ENCODE data around the gene NEBL. TPM values are rescaled to one million over a fixed set of nuclear protein-coding genes. Genes with fewer than 3 reads are reported as not detected.

The NEBL gene
- total RNA-seq, 1 donor from 2014 or later = not detected

DNA sequence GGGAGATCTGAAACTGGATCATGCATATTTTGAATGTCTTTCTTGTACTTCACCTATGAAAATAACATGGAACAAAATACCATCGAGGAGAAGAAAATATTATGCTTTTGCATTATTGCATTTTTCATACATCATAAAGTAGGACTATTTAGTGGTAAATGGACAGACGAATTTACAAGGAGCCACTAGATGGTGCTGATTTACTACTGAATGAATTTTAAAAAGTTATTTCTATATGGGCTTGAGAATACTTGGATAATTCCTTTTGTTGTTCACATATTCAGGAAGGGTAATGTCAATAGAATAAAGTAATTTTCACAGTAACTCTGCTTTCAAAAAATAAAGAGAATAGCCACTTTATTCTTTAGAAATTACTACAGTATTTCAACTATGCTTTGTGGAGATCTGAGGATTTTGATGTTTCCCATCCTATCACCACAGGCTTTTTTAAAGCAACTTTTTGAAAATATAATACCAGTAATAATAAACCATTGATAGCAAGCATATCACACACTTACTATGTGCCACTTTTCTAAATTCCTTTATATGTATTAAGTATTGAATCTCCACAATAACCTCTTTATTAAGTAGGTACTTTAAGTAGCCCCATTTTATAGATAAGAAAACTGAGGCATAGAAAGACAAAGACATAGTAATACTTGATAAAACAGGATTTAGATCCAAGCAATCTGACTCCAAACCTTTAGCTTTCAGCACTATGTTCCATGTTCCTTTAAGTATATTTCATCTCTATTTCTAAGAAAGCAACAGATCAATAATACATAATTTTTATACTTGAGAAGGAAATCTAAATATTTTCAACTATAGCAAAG lies 38.6 kb downstream of the NEBL start:
- intact Hi-C loops (cut with micrococcal nuclease) = loop anchor here (10.0 kb wide), 1 partner anchor 1096 kb away; no protein-coding TSS in a partner anchor

DNA sequence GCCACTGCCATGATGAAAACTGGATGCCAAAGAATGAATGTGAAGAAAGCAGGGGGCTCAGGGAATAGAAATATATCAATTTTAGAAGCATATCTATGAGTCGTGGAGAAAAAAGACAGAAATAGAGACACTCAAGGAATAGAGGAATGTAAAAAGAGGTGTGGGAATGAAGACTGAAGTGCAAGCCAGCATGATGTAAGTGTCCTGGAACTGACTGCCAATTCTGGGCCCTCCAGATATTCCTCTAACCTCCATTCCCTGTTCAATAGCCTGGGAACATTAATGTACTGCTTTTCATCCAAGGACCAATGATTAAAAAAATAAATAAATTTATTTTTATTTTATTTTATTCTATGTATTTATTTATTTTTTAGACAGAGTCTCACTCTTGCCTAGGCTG lies 40.6 kb downstream of the NEBL start:
- intact Hi-C loops (cut with micrococcal nuclease) = loop anchor here (10.0 kb wide), 1 partner anchor 1098 kb away; no protein-coding TSS in a partner anchor

DNA sequence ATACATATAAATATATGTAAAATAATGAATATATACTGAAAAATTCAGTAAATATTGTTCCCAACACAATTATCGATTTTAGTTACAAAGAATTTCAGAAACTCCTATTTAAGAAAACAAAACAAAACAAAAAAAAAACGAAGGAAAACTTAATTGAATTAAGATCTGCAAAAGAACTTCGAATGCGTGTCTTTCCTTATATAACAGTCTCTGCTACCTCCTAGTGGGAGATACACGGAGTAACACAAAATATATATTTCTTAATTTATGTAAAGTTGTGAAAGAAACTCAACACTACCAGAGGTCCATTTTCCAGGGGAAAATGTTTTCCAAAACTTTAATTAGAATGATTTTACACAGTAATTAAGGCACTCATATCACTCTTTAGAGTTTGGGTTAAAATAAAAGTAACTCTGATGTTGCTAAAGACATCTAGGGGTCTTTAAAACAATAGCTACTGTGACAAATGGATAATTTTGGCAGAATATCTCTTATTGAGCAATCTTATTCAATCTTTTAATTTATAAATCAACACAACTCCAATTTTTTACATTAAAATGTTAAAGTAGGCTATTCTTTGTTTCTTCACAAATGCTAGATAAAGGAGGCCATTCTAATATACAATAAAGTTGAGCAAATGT lies 41.6 kb downstream of the NEBL start:
- intact Hi-C loops (cut with micrococcal nuclease) = loop anchor here (10.0 kb wide), 1 partner anchor 1099 kb away; no protein-coding TSS in a partner anchor

DNA sequence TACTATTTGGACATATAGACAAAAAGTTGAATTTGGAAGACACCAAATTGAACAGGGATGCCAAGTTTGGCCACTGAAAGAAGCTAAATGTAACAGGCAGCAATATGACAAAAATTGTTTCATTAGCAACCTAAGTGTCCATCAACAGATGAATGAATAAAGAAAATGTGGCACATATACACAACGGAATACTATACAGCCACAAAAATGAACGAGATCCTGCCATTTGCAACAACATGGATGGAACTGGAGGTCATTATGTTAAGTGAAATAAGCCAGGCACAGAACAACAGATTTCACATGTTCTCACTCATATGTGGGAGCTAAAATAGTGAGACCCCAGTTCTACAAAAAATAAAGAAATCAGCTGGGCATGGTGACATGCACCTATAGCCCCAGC lies 43.8 kb downstream of the NEBL start:
- intact Hi-C loops (cut with micrococcal nuclease) = loop anchor here (10.0 kb wide), 1 partner anchor 1102 kb away; no protein-coding TSS in a partner anchor

DNA sequence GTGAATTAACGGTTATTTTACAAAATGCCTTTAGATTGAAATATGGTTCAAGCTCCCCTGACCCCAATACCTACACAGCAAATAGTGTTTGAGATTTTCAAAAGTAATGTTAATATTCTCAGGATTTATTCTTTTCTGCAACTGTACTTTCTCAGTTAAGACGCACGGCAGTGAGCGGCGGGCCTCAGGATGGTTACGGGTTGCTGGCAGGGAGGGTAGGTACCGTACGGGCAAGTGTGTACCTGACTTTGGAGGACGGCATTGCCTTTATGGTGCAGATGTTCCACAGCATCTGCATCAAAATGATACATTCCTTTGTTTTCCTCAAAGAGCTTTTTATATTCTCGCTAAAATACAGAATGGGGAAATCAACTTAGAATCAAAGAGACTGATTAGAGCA lies 44.8 kb downstream of the NEBL start:
- intact Hi-C loops (cut with micrococcal nuclease) = loop anchor here (10.0 kb wide), 1 partner anchor 1102 kb away; no protein-coding TSS in a partner anchor

DNA sequence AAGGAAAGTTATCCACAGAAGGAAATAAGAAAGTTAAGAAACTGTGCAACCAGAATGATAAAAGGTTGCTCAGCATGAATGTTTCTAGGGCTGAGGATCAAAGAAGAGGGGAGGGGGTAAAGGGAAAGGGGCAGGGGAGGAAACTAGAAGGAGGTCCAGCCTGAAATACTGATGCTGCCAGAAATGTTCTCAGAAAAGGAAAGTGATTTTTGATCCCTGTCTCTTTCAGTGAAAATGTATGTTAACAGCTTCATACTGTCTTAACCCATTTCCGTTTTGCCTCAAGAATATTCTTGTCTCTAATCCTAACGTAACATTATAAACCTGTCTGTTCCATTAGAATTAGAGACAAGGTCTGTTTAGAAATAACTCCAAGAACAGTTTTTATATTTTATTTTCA lies 49.6 kb downstream of the NEBL start:
- intact Hi-C loops (cut with micrococcal nuclease) = no loop called here

DNA sequence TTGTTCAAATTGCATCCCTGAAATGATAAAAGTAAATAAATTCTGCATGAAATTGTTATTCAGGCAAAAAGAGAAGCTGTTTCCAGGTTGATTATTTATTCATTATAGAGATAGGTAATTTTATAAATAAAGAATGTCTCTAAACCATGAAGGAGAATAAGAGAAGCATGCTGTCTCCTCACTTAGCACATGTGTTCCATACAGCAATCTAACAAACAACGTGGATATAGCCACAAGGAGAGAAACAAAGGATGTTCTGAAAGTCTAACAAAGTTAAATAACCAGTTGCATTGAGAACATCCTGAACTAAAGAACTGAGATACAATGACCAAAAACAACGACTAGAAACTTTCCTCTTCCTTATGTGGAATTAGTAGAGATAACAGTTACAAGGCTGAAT lies 50.8 kb downstream of the NEBL start:
- intact Hi-C loops (cut with micrococcal nuclease) = no loop called here

DNA sequence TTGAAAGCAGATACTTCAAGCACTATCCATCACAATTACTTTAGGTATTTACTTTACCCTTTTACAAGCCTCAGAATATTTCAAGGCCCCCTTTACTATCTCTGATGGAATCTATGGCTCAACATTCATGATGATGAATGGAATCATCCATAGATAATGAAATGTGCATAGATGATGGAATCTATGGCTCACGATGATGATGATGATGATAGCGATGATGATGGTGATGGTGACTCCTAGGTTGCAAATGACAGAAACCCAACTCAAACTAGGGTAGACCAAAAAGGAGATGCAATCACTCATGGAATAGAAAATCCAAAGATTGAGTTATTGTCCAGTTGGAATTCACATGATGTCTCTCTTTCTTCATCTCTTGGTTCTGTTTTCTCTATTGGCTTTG lies 55.7 kb downstream of the NEBL start:
- intact Hi-C loops (cut with micrococcal nuclease) = no loop called here

DNA sequence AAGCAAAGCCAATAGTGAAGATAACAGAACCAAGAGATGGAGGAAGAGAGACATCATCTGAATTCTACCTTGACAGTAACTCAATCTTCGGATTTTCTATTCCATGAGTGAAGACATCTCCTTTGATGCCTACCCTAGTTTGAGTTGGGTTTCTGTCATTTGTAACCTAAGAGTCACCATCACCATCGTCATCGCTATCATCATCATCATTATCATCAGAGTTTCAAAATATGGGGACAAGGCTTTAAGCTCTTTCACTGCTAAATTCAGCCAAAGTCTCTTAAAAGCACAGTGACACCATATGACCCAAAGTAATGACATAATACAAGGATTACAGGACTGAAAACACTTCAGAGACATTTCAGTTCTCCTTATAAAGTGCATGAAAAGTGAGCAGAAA lies 57.2 kb downstream of the NEBL start:
- intact Hi-C loops (cut with micrococcal nuclease) = no loop called here

DNA sequence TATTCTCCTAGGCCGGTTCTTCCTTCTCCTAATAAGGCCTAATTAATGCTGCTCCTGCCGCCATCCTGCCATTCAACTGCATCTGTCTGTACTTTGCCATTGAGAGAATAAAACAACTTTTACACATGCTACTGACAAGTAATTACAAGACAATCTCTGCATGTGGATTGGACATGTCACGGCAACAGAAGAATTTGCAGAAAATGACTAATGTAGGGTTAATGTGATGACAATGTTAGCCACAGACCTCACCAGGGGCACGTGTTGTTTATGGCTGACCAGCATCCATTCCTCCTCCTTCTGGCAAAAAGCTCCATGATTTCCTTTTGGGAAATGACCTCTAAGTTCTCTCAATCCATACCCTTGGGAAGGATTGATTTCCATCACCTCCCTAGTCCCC lies 58.0 kb downstream of the NEBL start:
- intact Hi-C loops (cut with micrococcal nuclease) = no loop called here

DNA sequence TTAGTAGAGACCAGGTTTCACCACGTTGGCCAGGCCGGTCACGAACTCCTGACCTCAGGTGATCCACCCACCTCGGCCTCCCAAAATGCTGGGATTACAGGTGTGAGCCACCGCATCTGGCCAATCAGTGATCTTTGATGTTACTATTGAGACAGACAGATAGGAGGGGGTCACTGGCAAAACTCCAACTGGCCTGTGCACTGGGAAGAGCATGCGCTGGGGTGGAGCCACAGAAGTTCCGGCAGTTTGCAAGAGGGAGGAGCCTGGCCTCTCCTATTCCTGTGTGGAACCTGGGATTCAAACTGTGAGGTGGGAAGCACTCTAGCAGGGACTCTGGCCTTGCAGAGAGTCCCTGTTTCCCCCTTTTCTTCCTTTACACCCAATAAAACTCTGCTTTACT lies 60.7 kb downstream of the NEBL start:
- intact Hi-C loops (cut with micrococcal nuclease) = no loop called here

DNA sequence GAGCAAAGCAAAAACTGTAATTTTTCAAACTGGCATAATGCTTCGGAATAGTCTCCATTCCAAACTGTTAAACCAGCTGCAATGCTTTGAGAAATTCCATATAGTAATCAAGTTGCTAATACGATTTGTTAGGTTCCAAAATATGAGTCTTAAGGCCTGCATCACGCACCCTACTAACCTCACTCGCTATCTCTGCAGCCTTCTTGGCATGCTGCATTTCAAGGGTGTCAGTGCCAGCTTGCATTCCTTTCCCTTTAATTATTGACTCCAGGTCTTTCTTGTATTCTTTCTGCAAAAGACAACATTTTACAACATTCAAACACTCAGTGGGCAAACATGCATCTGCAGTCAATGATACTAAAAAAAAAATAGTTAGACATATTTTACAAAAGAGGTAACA lies 61.8 kb downstream of the NEBL start:
- intact Hi-C loops (cut with micrococcal nuclease) = no loop called here

DNA sequence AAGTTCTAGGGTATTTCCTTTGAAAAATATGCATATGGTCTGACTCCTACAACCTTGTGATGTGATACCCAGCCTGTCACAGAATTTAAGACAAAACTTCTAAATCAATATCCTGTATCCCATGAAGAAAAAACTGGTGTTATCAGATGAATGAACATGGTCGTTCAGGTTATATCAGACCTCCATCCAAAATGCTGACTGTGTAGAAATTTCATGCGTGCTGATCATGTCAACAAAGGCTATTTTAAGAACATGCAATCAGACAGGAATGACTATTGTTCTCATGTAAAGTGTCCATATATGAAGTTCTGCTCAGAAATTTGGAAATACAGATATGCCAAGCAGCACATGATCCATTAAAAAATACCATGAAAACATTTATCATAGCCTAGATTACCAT lies 62.3 kb downstream of the NEBL start:
- intact Hi-C loops (cut with micrococcal nuclease) = no loop called here

DNA sequence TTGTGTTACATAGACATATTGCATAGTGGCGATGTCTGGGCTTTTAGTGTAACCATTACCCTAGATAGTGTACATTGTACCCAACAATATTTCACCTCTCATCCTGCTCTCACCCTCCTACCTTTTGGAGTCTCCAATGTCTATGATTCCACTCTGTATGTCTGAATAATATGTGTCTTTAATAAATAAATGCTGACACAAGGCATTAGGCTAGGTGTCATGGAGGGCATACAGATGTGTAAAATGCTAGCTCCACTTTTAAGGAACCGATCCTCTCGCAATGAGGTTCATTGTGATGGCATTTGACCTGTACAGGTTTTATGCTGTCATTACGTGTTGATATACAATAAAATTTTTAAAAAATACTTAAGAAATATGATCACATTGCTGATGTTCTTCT lies 74.3 kb downstream of the NEBL start:
- intact Hi-C loops (cut with micrococcal nuclease) = no loop called here

DNA sequence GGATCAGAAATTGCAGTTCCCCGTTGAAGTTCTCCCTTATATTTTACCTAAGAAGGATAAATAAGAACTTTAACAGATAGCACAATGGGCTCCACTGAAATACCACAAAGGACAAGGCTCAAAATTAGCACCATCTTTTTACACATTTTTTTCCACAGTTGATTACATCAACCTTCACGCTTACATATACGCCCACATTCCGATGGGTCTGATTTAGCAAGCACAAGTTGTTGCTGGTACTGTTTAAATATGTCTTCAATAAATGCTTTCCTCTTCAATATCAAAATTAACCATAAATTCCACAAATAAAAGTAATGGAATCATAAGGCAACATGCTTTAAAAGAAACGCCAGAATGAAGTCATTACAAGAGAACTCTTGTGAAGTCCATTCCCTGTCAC lies 79.5 kb downstream of the NEBL start:
- intact Hi-C loops (cut with micrococcal nuclease) = no loop called here

DNA sequence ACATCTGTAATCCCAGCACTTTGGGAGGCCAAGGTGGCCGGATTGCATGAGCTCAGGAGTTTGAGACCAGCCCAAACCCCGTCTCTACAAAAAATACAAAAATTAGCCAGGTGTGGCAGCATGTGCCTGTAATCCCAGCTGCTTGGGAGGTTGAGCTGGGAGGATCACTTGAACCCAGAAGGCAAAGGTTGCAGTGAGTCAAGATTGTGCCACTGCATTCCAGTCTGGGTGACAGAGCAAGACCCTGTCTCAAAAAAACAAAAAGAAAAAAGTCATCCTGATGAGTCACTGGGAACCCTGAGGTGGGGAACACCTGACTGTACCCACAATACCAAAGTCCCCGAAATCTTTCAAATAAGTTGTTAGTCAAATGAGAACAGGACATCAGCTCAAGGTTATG lies 80.0 kb downstream of the NEBL start:
- intact Hi-C loops (cut with micrococcal nuclease) = no loop called here

DNA sequence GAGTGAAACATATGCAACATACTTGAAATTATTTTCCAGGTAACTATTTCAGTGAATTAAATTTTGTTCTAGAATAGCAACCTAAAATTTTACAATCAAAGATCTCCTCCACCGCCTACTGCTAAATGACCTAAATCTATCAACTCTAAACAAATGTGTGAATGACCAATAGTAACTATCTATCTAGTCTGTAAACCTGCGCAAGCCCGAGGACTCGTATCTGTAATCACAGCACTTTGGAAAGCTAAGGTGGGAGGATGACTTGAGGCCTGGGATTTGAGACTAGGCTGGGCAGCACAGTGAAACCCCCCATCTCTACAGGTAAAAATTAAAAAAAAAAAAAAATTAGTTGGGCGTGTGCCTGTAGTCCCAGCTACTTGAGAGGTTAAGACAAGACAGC lies 83.0 kb downstream of the NEBL start:
- intact Hi-C loops (cut with micrococcal nuclease) = no loop called here

DNA sequence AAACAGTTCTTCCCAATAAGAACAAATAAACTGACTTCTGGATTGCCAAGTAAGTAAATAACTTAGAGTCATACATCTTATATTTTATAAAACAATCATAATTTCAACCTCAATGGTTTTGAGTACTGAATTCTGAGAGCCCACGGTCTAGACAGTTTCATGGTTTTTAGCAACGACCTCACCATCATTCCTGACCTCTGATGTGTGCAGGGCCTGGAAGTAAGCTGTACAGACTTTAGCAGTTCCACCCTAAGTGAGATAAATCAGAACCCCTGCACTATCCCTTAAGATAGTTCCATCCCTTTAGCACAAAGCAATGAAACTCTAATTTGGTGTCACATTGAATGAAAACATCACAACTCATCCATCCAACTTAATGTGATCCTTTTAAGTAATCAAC lies 86.0 kb downstream of the NEBL start:
- intact Hi-C loops (cut with micrococcal nuclease) = no loop called here

DNA sequence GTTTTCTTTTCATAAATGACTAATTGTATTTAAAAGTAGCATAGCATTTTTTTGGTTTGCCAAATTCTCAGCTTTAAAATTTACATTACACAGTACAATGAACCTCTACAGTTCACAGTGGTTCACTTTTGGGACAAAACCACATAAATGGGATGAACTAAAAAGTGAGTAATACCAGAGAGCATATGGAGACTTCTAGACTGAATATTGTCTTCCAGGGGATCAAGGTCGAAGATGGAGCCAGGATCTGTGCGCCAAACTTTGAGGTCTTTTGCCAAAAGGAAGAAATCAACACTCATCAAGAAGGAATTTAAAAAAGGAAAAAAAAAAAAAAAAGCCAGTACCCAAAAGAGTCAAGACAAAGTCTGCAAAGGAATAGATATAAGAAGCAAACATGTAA lies 87.5 kb downstream of the NEBL start:
- intact Hi-C loops (cut with micrococcal nuclease) = no loop called here

DNA sequence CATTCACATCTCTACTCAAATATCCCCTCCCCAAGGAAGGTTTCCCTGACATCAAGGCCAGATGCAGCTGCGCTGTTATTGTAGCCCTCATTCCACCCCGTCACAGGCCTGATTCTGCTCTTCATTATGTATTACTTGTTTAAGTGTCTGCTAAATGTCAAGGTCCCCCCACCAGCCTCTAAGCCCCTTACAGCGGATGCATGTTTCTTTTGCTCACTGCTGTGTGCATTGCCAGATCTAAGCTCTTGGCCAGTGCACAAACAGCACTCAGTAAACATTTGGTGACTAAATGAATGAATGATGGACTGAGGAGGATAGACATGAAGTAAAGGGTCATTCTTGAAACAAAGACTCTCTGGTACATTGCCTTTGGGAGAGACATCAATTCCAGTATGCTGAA lies 90.6 kb downstream of the NEBL start:
- intact Hi-C loops (cut with micrococcal nuclease) = no loop called here

DNA sequence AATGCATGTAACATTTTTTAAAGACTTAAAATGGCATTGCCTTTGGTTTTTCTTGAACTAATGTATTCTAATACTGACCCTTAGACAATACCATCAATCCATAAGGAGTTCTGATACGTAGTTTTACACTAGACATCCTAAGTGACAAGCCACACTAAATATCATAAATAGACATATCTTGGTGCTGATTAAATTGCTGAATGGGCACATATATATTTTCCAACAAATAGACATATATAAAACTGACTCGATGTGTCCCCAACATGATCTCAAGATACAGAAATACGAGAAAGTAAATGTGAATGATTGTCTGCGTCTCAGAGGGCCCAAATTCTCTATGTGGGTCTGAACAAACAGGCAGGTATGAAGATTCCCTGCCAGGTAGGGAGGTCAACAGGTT lies 99.8 kb downstream of the NEBL start:
- intact Hi-C loops (cut with micrococcal nuclease) = no loop called here

DNA sequence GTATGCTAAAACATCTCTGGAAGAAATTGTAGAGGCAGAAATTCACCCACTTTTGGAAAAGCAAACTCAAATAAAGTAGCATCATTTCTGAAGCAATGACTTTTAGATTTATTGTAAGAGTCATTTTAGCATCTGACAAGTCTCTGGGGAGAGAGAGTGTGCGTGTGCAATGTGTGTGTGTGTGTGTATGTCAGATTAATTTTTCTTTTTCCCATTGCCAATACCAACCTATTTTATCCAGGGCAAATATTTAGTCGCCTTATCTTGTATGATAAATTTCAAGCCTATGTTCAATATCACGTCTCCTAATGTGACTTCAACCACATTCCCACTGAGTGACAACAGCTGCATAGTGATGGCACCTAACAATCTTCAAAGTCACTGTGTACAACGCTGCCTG lies 101.7 kb downstream of the NEBL start:
- intact Hi-C loops (cut with micrococcal nuclease) = no loop called here

DNA sequence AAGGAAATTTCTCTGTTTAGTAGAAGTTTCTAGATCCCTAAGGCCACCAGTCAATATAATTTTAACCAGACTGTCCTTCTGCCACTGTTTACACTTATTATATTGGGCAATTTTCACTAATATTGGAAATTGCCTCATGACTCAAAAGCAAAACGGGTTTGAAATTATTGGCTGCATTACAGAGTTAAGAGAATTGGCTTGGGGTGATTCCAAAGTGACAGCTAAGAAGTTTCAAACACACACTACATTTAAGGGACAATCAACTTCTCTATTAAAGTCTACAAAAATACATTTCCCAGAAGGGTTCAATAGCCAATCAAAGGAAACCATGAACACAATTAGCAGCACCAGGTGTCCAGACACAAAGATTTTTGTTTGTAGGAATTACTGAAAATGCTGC lies 111.9 kb downstream of the NEBL start:
- intact Hi-C loops (cut with micrococcal nuclease) = no loop called here

All from T-helper 1 cell treated with Interleukin-12 subunit alpha and Interleukin-12 subunit beta and Interleukin-4 antibody, amounts not matched to agents 30 ng/mL and 1 ng/mL, for 36 hours (primary cell).